ENCODE measurements around the gene RPTOR. TPM values are rescaled to one million over a fixed set of nuclear protein-coding genes. Genes with fewer than 3 reads are reported as not detected.

RPTOR gene
- total and polyA plus RNA-seq, 12 donors = 7.9 to 30.3 (median 25.6) TPM

GRCh38 chr17:80786470-80786869 lies 241.8 kb downstream of the RPTOR start:
- Histone ChIP-seq H3K27ac (no peak overlapping the region), H3K4me1 (peaks cover 0 to 56% (median 35%) of the 10 kb centered on the region in 9 donors), H3K36me3 (no peaks in the 10 kb centered on the region), H3K27me3 (no peaks in the 10 kb centered on the region), H3K9me3 (no peaks in the 10 kb centered on the region), H3K4me3 (no peak overlapping the region)
- no peak for DNase-seq
- TF ChIP-seq, protein P1, sequence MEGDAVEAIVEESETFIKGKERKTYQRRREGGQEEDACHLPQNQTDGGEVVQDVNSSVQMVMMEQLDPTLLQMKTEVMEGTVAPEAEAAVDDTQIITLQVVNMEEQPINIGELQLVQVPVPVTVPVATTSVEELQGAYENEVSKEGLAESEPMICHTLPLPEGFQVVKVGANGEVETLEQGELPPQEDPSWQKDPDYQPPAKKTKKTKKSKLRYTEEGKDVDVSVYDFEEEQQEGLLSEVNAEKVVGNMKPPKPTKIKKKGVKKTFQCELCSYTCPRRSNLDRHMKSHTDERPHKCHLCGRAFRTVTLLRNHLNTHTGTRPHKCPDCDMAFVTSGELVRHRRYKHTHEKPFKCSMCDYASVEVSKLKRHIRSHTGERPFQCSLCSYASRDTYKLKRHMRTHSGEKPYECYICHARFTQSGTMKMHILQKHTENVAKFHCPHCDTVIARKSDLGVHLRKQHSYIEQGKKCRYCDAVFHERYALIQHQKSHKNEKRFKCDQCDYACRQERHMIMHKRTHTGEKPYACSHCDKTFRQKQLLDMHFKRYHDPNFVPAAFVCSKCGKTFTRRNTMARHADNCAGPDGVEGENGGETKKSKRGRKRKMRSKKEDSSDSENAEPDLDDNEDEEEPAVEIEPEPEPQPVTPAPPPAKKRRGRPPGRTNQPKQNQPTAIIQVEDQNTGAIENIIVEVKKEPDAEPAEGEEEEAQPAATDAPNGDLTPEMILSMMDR (IDR thresholded peaks at IDR 0.05) = no peak
- WGBS, 2 donors = 96 to 98% methylated on average over 9 of the region's 9 CpGs
- intact Hi-C loops (cut with DNase I) = no loop called here
- no peak for ATAC-seq

DNA sequence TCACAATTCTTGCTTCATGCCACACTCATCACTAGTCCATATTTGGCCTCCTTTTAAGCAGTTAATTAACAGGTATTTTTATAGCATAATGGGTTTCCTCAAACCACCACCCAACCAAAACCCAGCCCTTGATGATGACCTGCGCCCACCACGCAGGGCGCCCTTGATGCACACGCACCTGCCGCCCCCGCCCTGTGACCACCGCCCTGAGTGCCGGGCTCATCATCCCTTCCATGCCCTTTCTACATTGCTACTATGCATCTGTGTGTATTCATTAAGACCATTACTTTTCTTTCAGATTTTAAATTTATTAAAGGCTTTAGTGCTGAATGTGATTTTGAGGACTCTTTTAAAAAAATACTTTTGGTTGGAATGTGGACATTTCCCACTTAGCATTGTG lies 242.2 kb downstream of the RPTOR start:
- no peaks in the 10 kb centered on the region for H3K9me3 ChIP-seq
- no peak overlapping the region for H3K4me3 ChIP-seq
- H3K36me3 ChIP-seq = no peaks in the 10 kb centered on the region
- WGBS, 2 donors = 92 to 98% methylated on average over 8 of the region's 8 CpGs
- intact Hi-C loops (cut with DNase I) = no loop called here
- H3K27ac ChIP-seq = no peak overlapping the region
- TF ChIP-seq, protein P1 (IDR thresholded peaks at IDR 0.05) = no peak
- ATAC-seq (no peak), DNase-seq (no peak)
- peaks cover 0 to 56% (median 34%) of the 10 kb centered on the region in 9 donors for H3K4me1 ChIP-seq
- H3K27me3 ChIP-seq = no peaks in the 10 kb centered on the region

DNA sequence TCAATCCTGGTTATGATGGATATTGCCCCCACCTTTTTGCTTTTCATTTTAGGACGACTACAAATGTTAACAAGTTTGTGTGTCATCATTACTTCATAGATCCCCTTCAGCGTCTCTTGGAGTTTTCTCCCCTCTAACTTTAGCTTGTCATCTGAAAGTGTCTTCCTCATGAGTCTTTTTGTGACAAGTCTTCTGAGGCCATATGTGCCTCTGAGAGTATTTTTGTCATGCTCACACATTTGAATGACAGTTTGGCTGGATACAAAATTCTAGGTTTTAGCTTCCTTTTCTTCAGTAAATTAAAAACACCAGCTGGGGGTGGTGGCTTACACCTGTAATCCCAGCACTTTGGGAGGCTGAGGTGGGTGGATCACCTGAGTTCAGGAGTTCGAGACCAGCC lies 243.2 kb downstream of the RPTOR start:
- intact Hi-C loops (cut with DNase I) = no loop called here
- ATAC-seq (no peak), DNase-seq (no peak)
- Histone ChIP-seq H3K4me3 (no peak overlapping the region), H3K27ac (peak overlapping the region in 1 of 10 donors; percentile 78), H3K9me3 (no peaks in the 10 kb centered on the region), H3K36me3 (no peaks in the 10 kb centered on the region), H3K27me3 (no peaks in the 10 kb centered on the region), H3K4me1 (peaks cover 0 to 54% (median 29%) of the 10 kb centered on the region in 9 donors)
- WGBS, 2 donors = 94 to 96% methylated on average over 3 of the region's 3 CpGs
- TF ChIP-seq, protein P1 (IDR thresholded peaks at IDR 0.05) = no peak

DNA sequence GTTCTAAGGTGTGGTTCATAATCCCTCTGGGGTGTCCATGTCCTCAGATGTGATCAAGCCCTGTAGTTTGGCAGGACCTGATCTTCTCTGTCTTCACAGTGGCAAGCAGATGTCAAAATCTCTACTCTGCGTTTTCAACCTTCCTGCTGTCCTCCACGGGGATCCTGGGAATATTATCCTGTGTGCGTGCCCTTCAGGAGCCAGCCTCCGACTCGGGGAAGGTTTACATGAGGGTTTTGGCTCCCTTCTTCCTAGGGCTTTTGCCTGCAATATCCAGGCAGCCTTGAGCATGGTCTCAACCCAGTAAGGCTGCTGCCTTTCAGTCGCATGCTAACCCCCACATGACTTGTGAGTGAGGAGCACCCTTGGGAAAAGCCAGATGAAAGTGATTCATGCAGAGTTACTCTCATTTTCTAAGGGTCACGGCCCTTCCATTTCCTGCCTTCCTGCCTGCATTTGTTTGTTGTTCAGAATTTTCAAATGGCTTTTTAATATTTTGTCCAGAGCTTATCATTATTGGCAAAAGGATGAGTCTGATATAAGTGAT lies 244.8 kb downstream of the RPTOR start:
- H3K36me3 ChIP-seq = no peaks in the 10 kb centered on the region
- intact Hi-C loops (cut with DNase I) = no loop called here
- peak in 1 of 2 donors; percentile 61 for DNase-seq
- peak overlapping the region in 2 of 10 donors; percentile 53 to 78 for H3K27ac ChIP-seq
- H3K4me1 ChIP-seq = peaks cover 0 to 47% (median 29%) of the 10 kb centered on the region in 9 donors
- no peaks in the 10 kb centered on the region for H3K9me3 ChIP-seq
- H3K4me3 ChIP-seq = no peak overlapping the region
- ATAC-seq = peak in 7 of 8 donors; percentile 36 to 89 (median 80)
- TF ChIP-seq, protein P1 (IDR thresholded peaks at IDR 0.05) = no peak
- no peaks in the 10 kb centered on the region for H3K27me3 ChIP-seq
- 28 to 54% methylated on average over 7 of the region's 7 CpGs for WGBS, 2 donors
